GM18867 (cell line): ENCODE results near the gene MED16.
A peak's percentile ranks its signal among the peaks of the same experiment; 100 is the strongest.

Source experiments
- ATAC-seq: cut with Tn5 transposase; IDR thresholded peaks from one replicate; pipeline ENCODE4 v1.9.1; 2021; ENCODE audit warnings: mild to moderate bottlenecking, moderate library complexity; ENCODE audit not compliant: unreplicated experiment

The MED16 gene

GRCh38 chr19:875265-875879 lies 17.6 kb downstream of the MED16 start:
- ATAC-seq = no peak

GRCh38 chr19:873561-874041 lies 19.4 kb downstream of the MED16 start:
- peak; percentile 5 for ATAC-seq

DNA sequence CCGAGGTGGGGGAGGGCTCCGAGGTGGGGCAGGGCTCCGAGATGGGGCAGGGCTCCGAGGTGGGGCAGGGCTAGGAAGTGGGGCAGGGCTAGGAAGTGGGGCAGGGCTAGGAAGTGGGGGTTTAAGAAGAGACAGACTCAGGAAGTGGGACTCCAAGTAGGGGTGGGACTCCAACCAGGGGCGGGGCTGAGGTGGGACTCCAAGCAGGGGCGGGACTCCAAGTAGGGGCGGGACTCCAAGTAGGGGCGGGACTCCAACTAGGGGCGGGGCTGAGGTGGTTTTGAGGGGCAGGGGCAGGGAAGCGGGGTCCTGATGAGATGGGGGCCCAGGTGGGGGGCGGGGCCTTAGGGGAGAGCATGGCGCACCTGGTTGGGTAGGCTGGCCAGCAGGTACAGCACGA lies 19.9 kb downstream of the MED16 start:
- ATAC-seq = peak; percentile 39

- ATAC-seq = peak; percentile 49
Observed at GRCh38 chr19:872266-872951, 20.6 kb downstream of the MED16 start.

DNA sequence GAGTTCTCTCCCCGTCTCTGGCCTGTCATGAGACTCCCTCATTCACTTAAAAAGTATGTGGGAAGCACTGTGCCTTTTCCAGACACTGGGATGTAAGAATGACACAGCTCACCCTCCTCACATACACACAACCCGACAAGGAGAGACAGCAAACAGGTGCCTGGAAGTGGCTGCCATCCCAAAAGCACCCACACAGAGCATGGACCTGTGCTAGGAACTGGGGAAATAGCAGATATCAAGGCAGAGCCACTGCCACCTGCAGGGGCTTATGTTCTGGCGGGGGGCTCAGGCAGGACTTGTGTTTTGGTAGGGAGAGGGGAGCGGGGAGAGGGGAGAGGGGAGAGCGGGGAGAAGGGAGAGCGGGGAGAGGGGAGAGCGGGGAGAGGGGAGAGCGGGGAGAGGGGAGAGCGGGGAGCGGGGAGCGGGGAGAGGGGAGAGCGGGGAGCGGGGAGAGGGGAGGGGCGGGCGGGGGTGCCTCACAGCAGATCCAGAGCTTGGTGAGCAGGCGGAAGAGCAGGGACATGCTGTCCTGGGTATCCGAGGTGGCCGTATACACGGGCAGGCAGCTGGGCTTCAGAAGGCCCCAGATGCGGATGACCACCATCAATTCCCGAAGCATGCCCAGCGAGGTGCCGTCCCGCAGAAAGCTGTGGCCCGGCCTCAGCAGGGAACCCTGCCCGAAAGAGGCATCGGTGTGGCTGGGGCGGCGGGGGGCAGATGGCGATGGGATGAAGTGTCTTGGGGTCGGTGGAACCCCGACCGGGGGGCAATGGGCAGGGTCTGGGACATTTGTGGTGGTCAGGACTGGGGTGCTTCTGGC lies 21.3 kb downstream of the MED16 start:
- ATAC-seq = no peak

DNA sequence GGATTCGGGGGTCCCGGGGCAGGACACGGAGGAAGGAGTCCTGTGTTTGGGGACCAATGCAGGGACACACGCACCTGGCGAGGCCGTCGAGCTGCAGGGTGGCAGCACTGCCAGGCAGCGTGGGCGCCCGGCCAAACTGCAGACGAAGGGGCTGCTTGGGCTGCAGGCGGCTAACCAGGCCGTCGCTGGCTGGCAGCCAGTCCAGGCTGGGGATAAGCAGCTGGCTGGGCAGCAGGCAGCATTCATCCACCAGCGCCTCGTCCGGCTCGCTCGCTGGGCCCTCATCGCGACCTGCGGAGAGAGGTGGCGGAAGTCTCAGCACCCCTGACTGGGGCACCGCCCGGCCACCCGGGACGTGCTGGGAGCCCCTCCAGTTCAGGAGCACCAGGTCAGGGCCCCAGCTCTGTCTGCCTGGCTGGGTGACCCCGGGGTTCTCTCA lies 22.0 kb downstream of the MED16 start:
- ATAC-seq = no peak

DNA sequence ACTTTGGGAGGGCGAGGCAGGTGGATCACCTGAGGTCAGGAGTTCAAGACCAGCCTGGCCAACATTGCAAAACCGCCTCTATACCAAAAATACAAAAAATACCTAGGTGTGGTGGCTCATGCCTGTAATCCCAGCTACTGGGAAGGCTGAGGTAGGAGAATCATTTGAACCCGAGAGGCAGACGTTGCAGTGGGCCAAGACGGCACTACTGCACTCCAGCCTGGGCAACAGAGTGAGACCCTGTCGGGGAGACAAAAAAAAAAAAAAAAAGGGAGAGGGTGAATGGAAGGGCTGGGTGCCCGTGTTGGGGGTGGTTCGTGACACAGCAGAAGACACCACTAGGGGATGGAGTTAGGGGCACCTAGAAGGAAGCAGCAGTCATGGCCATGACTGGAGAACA lies 22.7 kb downstream of the MED16 start:
- no peak for ATAC-seq

GRCh38 chr19:869245-870177 lies 23.5 kb downstream of the MED16 start:
- ATAC-seq = no peak

GRCh38 chr19:868458-869244 lies 24.3 kb downstream of the MED16 start:
- no peak for ATAC-seq

DNA sequence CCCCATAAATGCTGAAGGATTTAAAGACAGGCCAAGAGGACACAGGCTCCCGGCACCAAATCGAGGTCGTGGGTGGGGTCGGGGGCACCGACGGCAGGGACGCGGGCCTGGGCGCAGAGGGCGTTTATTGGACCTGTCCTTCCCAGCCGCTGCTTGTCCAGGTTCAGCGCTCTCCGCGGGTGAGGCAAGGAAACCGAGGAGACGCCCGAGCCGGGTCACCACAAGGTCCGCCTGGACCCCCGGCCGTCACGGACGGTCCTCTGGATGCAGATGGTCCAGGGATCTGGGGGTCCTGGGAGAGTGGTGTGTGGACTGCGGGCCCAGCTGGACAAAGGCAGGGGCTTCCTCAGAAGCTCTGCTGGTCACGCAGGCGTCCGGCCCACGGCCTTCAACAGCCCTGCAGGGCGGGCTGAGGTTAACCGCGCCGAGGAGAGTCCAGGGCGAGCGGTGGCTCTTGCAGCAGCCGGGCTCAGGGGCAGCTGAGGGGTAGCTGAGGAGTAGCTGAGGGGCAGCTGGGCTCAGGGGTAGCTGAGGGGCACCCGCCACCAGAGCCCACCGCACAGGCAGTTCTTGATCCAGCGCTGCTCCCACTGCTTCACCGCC lies 25.0 kb downstream of the MED16 start:
- ATAC-seq = no peak

- ATAC-seq = no peak
Observed at GRCh38 chr19:867301-867793, 25.6 kb downstream of the MED16 start.

GRCh38 chr19:866769-867300 lies 26.2 kb downstream of the MED16 start:
- ATAC-seq = no peak

DNA sequence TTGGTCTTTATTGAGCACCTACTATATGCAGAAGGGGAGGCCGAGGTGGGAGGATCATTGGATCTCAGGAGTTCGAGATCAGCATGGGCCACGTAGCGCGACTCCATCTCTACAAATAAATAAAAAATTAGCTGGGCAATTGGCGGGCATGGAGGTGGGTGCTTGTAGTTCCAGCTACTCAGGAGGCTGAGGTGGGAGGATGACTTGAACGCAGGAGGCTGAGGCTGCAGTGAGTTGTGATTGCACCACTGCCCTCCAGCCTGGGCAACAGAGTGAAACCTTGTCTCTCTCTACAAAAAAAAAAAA lies 29.7 kb downstream of the MED16 start:
- ATAC-seq = no peak

- no peak for ATAC-seq
Observed at GRCh38 chr19:862581-863314, 30.2 kb downstream of the MED16 start.

DNA sequence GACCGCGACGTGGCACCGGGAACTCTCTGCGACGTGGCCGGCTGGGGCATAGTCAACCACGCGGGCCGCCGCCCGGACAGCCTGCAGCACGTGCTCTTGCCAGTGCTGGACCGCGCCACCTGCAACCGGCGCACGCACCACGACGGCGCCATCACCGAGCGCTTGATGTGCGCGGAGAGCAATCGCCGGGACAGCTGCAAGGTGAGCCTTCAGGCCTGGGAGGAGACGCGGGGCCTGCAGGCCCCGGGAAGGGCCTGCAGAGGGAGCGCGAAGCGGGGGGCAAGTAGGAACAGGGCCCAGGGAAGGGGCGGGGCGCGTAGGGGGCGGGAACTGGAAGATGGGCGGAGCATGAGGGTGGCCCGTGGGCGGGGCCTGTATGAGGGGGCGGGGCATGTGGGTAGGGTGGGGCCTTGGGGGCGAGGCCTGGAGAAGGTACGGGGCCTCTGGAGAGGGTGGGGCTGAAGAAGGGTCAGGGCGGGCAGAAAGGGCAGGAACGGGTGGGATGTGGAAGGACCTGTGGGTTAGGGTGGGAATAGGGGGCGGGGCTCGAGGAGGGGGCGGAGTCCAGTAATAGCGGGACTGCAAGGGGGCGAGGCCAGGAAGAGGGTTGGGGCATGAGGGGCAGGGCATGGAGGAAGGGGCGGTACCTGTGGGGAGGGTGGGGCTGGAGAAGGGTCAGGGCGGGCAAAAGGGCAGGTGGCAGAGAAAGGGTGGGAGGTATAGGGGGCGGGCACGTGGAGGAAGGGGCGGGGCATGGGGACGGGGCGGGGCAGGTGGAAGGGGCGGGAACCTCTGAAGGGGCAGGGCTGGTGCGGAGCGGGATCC lies 31.0 kb downstream of the MED16 start:
- ATAC-seq = no peak

DNA sequence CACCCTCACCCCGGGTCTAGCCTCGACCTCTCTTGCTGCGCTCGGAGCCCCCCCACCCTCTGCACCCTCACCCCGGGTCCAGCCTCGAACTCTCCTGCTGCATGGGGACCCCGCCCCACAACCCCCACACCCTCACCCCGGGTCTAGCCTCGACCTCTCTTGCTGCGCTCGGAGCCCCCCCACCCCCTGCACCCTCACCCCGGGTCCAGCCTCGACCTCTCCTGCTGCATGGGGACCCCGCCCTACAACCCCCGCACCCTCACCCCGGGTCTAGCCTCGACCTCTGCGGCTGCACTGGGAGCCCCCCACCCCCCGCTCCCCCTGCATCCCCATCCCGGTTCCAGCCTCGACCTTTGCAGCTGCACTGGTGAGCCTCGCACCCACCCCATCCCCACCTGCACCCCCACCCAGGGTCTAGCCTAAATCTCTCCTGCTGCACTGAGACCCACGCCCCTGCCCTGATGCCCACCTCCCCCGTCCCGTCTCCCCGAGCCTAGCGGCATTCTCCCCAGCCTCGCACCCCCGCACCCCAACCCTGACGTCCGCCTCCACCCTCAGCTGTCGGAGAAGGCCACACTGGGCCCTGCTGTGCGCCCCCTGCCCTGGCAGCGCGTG lies 31.7 kb downstream of the MED16 start:
- ATAC-seq = no peak
